Caco-2 (cell line): ENCODE results near the gene SPEM3. TPM values are rescaled to one million over a fixed set of nuclear protein-coding genes. Genes with fewer than 3 reads are reported as not detected.

Experiments used
- BruUV-seq: library from RNA; stranded (reverse); fragments of 400-500 nt; replicated peaks from 2 replicates; lab custom pipeline; 2021; lab: Mats Ljungman, UMichigan
- CTCF ChIA-PET: fragments of 300-600 bp; sonication (Branson Sonifier 250); formaldehyde crosslinking; loops from one replicate; lab custom pipeline; 2022; ENCODE audit warnings: antibody characterized with exemption; lab: Charles Lee
- POLR2A ChIA-PET: fragments of 300-600 bp; sonication (Branson Sonifier 250); formaldehyde crosslinking; loops from one replicate; lab custom pipeline; 2022; ENCODE audit warnings: antibody characterized with exemption; lab: Charles Lee
- DNase-seq, 2 experiments: peaks; one replicate each; pipeline versions ENCODE4 v3.0.0 to v3.0.0-alpha.2; 2020 to 2022
- H3K27me3 ChIP-seq: replicated peaks from 2 replicates; pipeline ENCODE4 v1.6.0; 2011; ENCODE audit warnings: low read length; ENCODE audit not compliant: control insufficient read depth, insufficient read depth
- H3K36me3 ChIP-seq: 2 replicates; pipeline ENCODE4 v1.5.1; 2011; ENCODE audit warnings: low read length; ENCODE audit not compliant: control insufficient read depth, insufficient read depth
- H3K4me1 ChIP-seq: fragments of 250-450 bp; sonication (Bioruptor Pico); 2 replicates; pipeline ENCODE4 v1.5.1; 2020; ENCODE audit warnings: mild to moderate bottlenecking
- H3K4me3 ChIP-seq: 2 replicates; pipeline ENCODE4 v1.5.1; 2011; ENCODE audit warnings: low read depth, mild to moderate bottlenecking, control low read depth, low read length
- H3K9me3 ChIP-seq: fragments of 250-450 bp; sonication (Bioruptor Pico); 2 replicates; pipeline ENCODE4 v1.5.1; 2020; ENCODE audit warnings: mild to moderate bottlenecking, moderate library complexity
- H3K27ac Mint-ChIP-seq: one replicate; pipeline ENCODE4 v1.8.0; 2022; ENCODE audit warnings: mixed read lengths; ENCODE audit not compliant: unreplicated experiment
- H3K27me3 Mint-ChIP-seq: one replicate; pipeline ENCODE4 v1.8.0; 2022; ENCODE audit warnings: mixed read lengths; ENCODE audit not compliant: insufficient read depth, unreplicated experiment
- H3K36me3 Mint-ChIP-seq: one replicate; pipeline ENCODE4 v1.8.0; 2022; ENCODE audit warnings: mild to moderate bottlenecking, mixed read lengths; ENCODE audit not compliant: insufficient read depth, unreplicated experiment
- H3K4me1 Mint-ChIP-seq: one replicate; pipeline ENCODE4 v1.8.0; 2022; ENCODE audit warnings: low read depth, mixed read lengths; ENCODE audit not compliant: unreplicated experiment
- H3K4me3 Mint-ChIP-seq: one replicate; pipeline ENCODE4 v1.8.0; 2022; ENCODE audit warnings: mild to moderate bottlenecking, moderate library complexity, mixed read lengths; ENCODE audit not compliant: unreplicated experiment
- H3K9me3 Mint-ChIP-seq: one replicate; pipeline ENCODE4 v1.8.0; 2022; ENCODE audit warnings: mixed read lengths; ENCODE audit not compliant: unreplicated experiment
- CTCF ChIP-seq, 2 experiments: fragments of 200-600 bp in 1 of 2; IDR thresholded peaks; 1 replicate in 1 of 2; 2 replicates in 1 of 2; pipeline versions ENCODE4 v1.5.1 to v1.8.0; 2011 to 2022; ENCODE audit warnings: antibody characterized with exemption in 1 of 2, control low read depth in 1 of 2, inconsistent platforms in 1 of 2, low read depth in 1 of 2, low read length in 1 of 2, mild to moderate bottlenecking in 1 of 2, moderate library complexity in 1 of 2; ENCODE audit not compliant: insufficient read depth in 1 of 2, severe bottlenecking in 1 of 2, unreplicated experiment in 1 of 2
- intact Hi-C: fragments of 100-400 bp; cut with micrococcal nuclease; formaldehyde crosslinking; loops from one replicate; pipeline ENCODE4 v1.10.0; 2022; ENCODE audit not compliant: unreplicated experiment
- total RNA-seq: library from RNA; stranded (reverse); gene quantifications from 2 replicates; pipeline ENCODE4 v1.2.3, GENCODE V29; 2022

The SPEM3 gene
- total RNA-seq, 1 experiment from 2014 or later: not detected

DNA sequence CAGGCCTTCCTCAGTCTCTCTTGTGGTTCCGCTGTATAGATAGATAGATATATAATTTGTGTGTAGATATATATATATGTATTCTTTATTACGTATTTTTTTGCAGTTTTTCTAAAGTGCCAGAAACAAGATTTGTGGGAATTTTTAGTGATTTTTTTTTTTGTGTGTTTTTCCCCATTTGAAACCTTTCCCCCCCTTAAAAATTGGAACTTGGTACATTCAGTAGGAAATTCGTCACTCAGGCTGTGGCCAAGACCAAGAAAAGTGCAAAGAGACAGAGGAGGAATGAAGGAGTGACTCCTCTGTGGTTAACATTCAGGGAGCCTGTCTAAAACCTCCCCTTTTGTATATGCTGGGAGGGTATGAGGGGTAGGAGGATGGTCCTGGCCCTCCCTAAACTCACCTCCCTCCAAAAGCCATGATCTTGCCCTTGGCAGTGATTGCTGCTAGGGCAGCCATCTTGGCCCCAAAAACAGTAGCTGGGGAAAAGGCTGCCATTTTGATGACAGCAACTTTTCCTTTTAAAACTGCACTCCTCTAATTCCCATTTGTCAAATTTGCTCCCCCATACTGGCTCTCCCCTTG lies 31.4 kb downstream of the SPEM3 start:
- no peaks in the 10 kb centered on the region for H3K9me3 ChIP-seq
- H3K4me3 ChIP-seq: no peak overlapping the region
- Mint-ChIP-seq H3K27ac (no peak overlapping the region), H3K36me3 (peaks cover 38% of the 10 kb centered on the region), H3K27me3 (no peaks in the 10 kb centered on the region), H3K4me1 (peaks cover 5% of the 10 kb centered on the region), H3K9me3 (no peaks in the 10 kb centered on the region), H3K4me3 (no peak overlapping the region)
- H3K4me1 ChIP-seq: no peaks in the 10 kb centered on the region
- ChIA-PET POLR2A (interaction anchor here (0.6 kb wide), 1 partner anchor 762 kb away, joined by 3 read pairs; no protein-coding TSS in a partner anchor), CTCF (interaction anchor here (0.6 kb wide), 1 partner anchor 56 kb away, joined by 4 read pairs; the partner anchor contains the start of gene TMEM256)
- DNase-seq: no peak
- H3K27me3 ChIP-seq: no peaks in the 10 kb centered on the region
- BruUV-seq: no TSS peak
- no peaks in the 10 kb centered on the region for H3K36me3 ChIP-seq
- TF ChIP-seq CTCF (IDR thresholded peaks at IDR 0.05; ENCODE audit: insufficient read depth in 1 of 2, low read depth in 1 of 2, low read length in 1 of 2, severe bottlenecking in 1 of 2, unreplicated experiment in 1 of 2): no peak
- intact Hi-C loops: no loop called here

GRCh38 chr17:7460850-7461660 lies 32.4 kb downstream of the SPEM3 start:
- no peak for DNase-seq
- no peak overlapping the region for H3K4me3 Mint-ChIP-seq
- H3K36me3 Mint-ChIP-seq: peaks cover 30% of the 10 kb centered on the region
- TF ChIP-seq CTCF (IDR thresholded peaks at IDR 0.05; ENCODE audit: insufficient read depth in 1 of 2, low read depth in 1 of 2, low read length in 1 of 2, severe bottlenecking in 1 of 2, unreplicated experiment in 1 of 2): no peak
- H3K27ac Mint-ChIP-seq: no peak overlapping the region
- H3K9me3 ChIP-seq: no peaks in the 10 kb centered on the region
- ChIA-PET CTCF (no interaction called here), POLR2A (no interaction called here)
- no peaks in the 10 kb centered on the region for H3K36me3 ChIP-seq
- H3K4me3 ChIP-seq: no peak overlapping the region
- intact Hi-C loops: no loop called here
- no peaks in the 10 kb centered on the region for H3K27me3 ChIP-seq
- no peaks in the 10 kb centered on the region for H3K9me3 Mint-ChIP-seq
- H3K4me1 Mint-ChIP-seq: peaks cover 5% of the 10 kb centered on the region
- BruUV-seq: no TSS peak
- no peaks in the 10 kb centered on the region for H3K4me1 ChIP-seq
- no peaks in the 10 kb centered on the region for H3K27me3 Mint-ChIP-seq

DNA sequence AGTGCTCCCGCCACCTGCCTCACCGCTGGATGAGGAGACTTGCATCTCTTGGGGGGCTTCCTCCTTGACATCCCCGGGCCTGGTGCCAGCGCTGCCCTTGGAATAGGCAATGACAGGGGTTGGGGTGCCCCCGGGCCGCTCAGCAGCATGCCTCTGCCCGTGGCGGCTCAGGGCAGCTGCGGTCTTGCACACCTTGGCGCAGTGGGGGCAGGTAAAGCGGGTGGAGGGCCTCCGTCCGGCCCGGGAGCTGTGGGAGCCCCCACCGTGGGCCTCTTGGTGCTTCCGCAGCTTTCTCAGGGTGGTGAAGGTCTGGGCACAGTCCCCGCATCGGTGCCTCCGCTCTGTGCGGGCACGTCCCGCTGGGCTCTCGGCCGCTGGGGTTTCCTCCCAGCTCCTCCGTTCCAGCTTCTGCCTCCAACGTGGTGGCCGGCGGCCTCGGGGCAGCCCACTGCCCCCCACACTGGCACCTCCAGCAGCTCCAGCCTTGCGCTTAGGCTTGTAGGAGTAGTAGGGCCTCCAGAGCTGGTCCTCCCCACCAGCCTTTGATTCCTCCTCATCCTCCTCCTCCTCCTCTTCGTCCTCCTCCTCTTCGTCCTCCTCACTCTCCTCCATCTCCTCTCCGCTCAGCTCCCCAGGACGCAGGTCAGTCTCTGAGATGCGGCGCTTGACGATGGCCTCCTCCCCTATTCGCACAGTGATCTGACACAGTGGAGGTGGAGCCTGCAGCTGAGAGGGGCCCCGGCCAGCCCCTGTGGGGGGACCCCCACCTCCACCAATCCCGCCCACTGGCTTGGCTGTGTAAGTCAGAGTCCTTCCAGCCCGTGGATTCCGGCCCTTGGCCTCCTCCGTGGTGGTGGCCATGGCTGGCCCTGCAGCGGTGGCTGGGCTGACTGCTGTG lies 34.1 kb downstream of the SPEM3 start:
- H3K4me1 Mint-ChIP-seq: peaks cover 5% of the 10 kb centered on the region
- Histone ChIP-seq H3K27me3 (no peaks in the 10 kb centered on the region), H3K36me3 (no peaks in the 10 kb centered on the region), H3K9me3 (no peaks in the 10 kb centered on the region), H3K4me3 (no peak overlapping the region), H3K4me1 (no peaks in the 10 kb centered on the region)
- POLR2A ChIA-PET: no interaction called here
- BruUV-seq: no TSS peak
- no peaks in the 10 kb centered on the region for H3K27me3 Mint-ChIP-seq
- CTCF ChIA-PET: no interaction called here
- H3K27ac Mint-ChIP-seq: no peak overlapping the region
- H3K9me3 Mint-ChIP-seq: no peaks in the 10 kb centered on the region
- intact Hi-C loops: no loop called here
- H3K4me3 Mint-ChIP-seq: no peak overlapping the region
- TF ChIP-seq CTCF (IDR thresholded peaks at IDR 0.05; ENCODE audit: insufficient read depth in 1 of 2, low read depth in 1 of 2, low read length in 1 of 2, severe bottlenecking in 1 of 2, unreplicated experiment in 1 of 2): no peak
- peaks cover 25% of the 10 kb centered on the region for H3K36me3 Mint-ChIP-seq
- no peak for DNase-seq
